Hepatocyte (in vitro differentiated cells): Measurements from ENCODE around the gene BICD1.

Experiments used
- EZH2 ChIP-seq: fragments of 200-600 bp; sonication (generic); IDR thresholded peaks from 2 replicates; pipeline ENCODE4 v1.6.1; 2016; ENCODE audit warnings: antibody characterized with exemption, mild to moderate bottlenecking, borderline replicate concordance
- EZH2phosphoT487 ChIP-seq: fragments of 200-600 bp; sonication (generic); IDR thresholded peaks from one replicate; pipeline ENCODE4 v1.6.1; 2018; ENCODE audit warnings: antibody characterized with exemption, mild to moderate bottlenecking, low read depth, moderate library complexity; ENCODE audit not compliant: unreplicated experiment, severe bottlenecking
- TF ChIP-seq, protein P1 (sequence below): fragments of 200-600 bp; sonication (generic); IDR thresholded peaks from 2 replicates; pipeline ENCODE4 v1.5.1; 2016; ENCODE audit warnings: antibody characterized with exemption, mild to moderate bottlenecking; ENCODE audit not compliant: poor library complexity

DNA sequence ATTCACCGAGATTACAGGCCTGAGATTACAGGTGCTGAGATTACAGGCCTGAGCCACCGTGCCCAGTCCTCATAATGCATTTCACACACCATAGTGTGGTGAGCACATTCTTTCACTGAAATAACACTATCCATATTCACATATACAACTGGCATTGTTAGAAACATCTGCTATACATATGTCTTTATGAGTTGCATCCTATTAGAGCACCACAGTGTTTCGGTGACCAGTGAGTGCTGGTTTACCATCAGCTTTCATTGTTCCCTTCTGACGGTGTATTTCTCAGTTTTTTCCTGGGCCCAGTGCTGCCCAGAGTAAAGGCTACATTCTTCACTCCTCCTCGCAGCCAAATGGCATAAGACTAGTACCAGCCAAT is 196.5 kb downstream of the BICD1 start:
- TF ChIP-seq, protein P1, sequence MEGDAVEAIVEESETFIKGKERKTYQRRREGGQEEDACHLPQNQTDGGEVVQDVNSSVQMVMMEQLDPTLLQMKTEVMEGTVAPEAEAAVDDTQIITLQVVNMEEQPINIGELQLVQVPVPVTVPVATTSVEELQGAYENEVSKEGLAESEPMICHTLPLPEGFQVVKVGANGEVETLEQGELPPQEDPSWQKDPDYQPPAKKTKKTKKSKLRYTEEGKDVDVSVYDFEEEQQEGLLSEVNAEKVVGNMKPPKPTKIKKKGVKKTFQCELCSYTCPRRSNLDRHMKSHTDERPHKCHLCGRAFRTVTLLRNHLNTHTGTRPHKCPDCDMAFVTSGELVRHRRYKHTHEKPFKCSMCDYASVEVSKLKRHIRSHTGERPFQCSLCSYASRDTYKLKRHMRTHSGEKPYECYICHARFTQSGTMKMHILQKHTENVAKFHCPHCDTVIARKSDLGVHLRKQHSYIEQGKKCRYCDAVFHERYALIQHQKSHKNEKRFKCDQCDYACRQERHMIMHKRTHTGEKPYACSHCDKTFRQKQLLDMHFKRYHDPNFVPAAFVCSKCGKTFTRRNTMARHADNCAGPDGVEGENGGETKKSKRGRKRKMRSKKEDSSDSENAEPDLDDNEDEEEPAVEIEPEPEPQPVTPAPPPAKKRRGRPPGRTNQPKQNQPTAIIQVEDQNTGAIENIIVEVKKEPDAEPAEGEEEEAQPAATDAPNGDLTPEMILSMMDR: no peak
- no peak for TF ChIP-seq EZH2
- TF ChIP-seq EZH2phosphoT487: no peak
